Posterior cingulate gyrus (tissue), 11 donors: ENCODE measurements around the gene MTCL3.

Experiments used
- DNase-seq, 10 donors: peaks; one replicate each; pipeline versions ENCODE4 v3.0.0 to v3.0.0-alpha.2; 2020 to 2021; ENCODE audit warnings: mixed read lengths in 3 of 10
- intact Hi-C: fragments of 100-400 bp; cut with DNase I; formaldehyde crosslinking; loops from one replicate; pipeline ENCODE4 v1.15.1; 2023

Gene MTCL3

GRCh38 chr6:127475135-127475822, 43.9 kb downstream of the MTCL3 start:
- intact Hi-C loops, result no loop called here

GRCh38 chr6:127471379-127472255, 47.5 kb downstream of the MTCL3 start:
- intact Hi-C loops, result no loop called here
- no peak for DNase-seq

More at GRCh38 chr6:127475135-127475822, 43.9 kb downstream of the MTCL3 start:
- peak in 3 of 10 donors; percentile 65 to 76 (median 75) for DNase-seq

GRCh38 chr6:127468936-127469335, 50.2 kb downstream of the MTCL3 start:
- DNase-seq, result no peak
- intact Hi-C loops, result loop anchor here (5.0 kb wide), 2 partner anchors 48 to 173 kb away; partner anchors contain the start of gene MTCL3

- intact Hi-C loops, result loop anchor here (5.0 kb wide), 2 partner anchors 51 to 176 kb away; partner anchors contain the start of gene MTCL3
These were observed 52.7 kb downstream of the MTCL3 start for GRCh38 chr6:127466416-127466815.

GRCh38 chr6:127464881-127465459, 54.2 kb downstream of the MTCL3 start:
- intact Hi-C loops, result loop anchor here (2.0 to 5.0 kb wide), 3 partner anchors 52 to 177 kb away; partner anchors contain the start of gene MTCL3
- peak in 9 of 10 donors; percentile 43 to 93 (median 77) for DNase-seq

More at GRCh38 chr6:127466416-127466815, 52.7 kb downstream of the MTCL3 start:
- DNase-seq, result no peak

- no peak for DNase-seq
- intact Hi-C loops, result loop anchor here (2.0 kb wide), 1 partner anchor 74 kb away; no protein-coding TSS in a partner anchor
These were observed 54.8 kb downstream of the MTCL3 start for GRCh38 chr6:127464161-127464880.

GRCh38 chr6:127463056-127463455, 56.1 kb downstream of the MTCL3 start:
- DNase-seq, result no peak
- intact Hi-C loops, result no loop called here

- no peak for DNase-seq
These were observed 56.8 kb downstream of the MTCL3 start for GRCh38 chr6:127462376-127462775.

GRCh38 chr6:127460465-127460864, 58.7 kb downstream of the MTCL3 start:
- intact Hi-C loops, result no loop called here
- DNase-seq, result no peak

More at GRCh38 chr6:127462376-127462775, 56.8 kb downstream of the MTCL3 start:
- intact Hi-C loops, result no loop called here

- peak in 2 of 10 donors; percentile 70 to 87 for DNase-seq
- intact Hi-C loops, result no loop called here
These were observed 59.9 kb downstream of the MTCL3 start, which contains the start of gene KIAA0408 for GRCh38 chr6:127459231-127459641. Gene KIAA0408 (minus strand): TSS chr6:127459389. CDS start chr6:127453981, 5,408 bp downstream.

GRCh38 chr6:127458817-127459216, 60.3 kb downstream of the MTCL3 start:
- intact Hi-C loops, result no loop called here
- DNase-seq, result no peak

- intact Hi-C loops, result no loop called here
- no peak for DNase-seq
These were observed 60.9 kb downstream of the MTCL3 start for GRCh38 chr6:127458222-127458621.

- DNase-seq, result no peak
- intact Hi-C loops, result no loop called here
These were observed 61.6 kb downstream of the MTCL3 start for GRCh38 chr6:127457456-127458064.

- intact Hi-C loops, result no loop called here
- DNase-seq, result no peak
These were observed 62.7 kb downstream of the MTCL3 start for GRCh38 chr6:127456465-127456864.

- DNase-seq, result no peak
- intact Hi-C loops, result no loop called here
These were observed 65.1 kb downstream of the MTCL3 start for GRCh38 chr6:127453845-127454619.

GRCh38 chr6:127452803-127453202, 66.3 kb downstream of the MTCL3 start:
- DNase-seq, result no peak
- intact Hi-C loops, result no loop called here

- intact Hi-C loops, result no loop called here
These were observed 67.7 kb downstream of the MTCL3 start for GRCh38 chr6:127451388-127451787.

GRCh38 chr6:127447780-127448179, 71.4 kb downstream of the MTCL3 start:
- intact Hi-C loops, result no loop called here

More at GRCh38 chr6:127451388-127451787, 67.7 kb downstream of the MTCL3 start:
- DNase-seq, result no peak

GRCh38 chr6:127446356-127446755, 72.8 kb downstream of the MTCL3 start:
- intact Hi-C loops, result no loop called here
- DNase-seq, result no peak

More at GRCh38 chr6:127447780-127448179, 71.4 kb downstream of the MTCL3 start:
- DNase-seq, result no peak
